ENCODE measurements around the gene SPSB4. TPM values are rescaled to one million over a fixed set of nuclear protein-coding genes. Genes with fewer than 3 reads are reported as not detected.

Gene SPSB4
- total RNA-seq, 1 donor from 2014 or later = under 0.01 TPM

DNA sequence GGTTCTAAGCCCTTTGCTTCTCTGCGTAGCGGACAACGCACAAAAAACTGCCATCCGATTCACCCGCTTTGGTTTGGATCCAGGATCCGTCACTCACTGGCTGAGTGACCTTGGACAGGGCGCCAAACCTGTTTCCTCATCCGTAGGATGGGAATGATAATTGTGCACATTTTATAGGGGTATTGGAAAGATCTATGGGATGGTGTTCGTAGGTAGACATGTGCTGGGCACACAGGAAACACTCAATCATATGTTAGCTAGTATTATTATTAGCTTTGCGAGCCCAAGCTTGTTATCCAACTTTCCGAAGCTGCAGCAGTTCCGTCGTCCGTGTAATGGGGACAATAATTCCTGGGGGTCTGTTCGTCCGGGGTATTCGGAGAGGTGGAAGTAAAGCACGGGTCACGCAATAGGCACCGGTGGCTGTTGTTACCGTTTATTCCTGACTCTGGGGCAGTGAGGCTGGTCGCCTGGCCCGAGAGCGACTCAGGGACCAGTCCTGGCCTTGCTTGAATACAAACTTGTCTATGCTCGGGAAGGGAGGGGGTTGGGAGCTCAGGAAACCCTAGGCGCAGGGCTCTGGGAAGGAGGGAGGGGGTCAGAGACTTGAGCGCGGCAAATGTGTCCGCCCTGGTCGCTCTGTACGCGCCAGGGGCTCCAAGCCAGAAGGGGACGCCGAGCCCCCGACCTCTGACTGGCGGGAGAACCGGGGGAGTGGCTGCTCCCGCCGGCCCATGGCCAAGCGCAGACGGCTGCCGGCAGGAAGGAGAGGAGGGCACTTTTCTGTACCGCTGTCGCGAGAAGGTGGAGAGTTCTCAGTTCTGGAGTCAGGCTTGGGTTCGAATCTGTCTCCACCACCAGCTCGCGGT lies 1.3 kb downstream of the SPSB4 start:
- DNase-seq (ENCODE audit: low read depth in 2 of 2) = no peak

DNA sequence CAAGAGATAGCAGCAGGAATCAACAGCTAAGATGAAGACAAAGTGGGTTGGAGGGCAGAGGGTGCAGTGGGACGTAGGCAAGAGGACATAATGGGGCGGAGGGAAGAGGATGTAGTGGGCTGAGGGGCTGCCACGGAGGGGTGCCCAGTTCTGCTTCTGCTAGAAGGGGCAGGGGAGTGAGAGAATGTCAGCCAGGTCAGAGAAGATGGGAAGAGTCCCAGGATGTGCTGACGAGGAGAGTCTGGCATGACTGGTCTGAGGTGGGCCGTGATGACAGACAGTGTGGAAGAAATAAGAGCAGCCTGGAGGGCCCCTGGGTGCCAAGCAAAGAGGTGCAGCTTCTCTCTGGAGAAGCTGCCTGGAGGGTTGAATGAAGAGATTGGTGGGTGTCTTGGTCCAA lies 4.0 kb downstream of the SPSB4 start:
- no peak for DNase-seq (ENCODE audit: low read depth in 2 of 2)

- DNase-seq (ENCODE audit: low read depth in 2 of 2) = no peak
Observed at GRCh38 chr3:141055536-141056445, 4.6 kb downstream of the SPSB4 start.

DNA sequence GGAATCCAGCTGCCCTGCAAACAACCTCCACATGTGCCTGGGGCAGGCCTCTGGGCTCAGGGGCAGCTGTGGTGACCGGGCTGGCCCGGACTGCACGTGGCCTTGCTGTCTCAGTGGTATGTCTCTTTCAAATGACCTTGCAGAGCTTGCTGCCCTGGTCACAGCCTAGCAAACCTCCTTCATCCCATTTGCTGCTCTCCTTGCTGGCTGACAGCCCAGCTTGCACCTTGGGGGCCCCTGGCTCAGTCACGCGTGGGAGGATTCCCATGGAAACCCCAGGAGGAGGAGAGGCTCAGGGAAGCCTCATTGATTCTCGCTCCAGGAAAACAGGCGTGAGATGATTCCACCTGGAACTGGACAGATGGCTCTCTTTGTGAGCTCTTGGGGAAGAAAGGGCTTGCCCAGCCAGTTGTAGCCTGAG lies 5.6 kb downstream of the SPSB4 start:
- DNase-seq (ENCODE audit: low read depth in 2 of 2) = no peak

DNA sequence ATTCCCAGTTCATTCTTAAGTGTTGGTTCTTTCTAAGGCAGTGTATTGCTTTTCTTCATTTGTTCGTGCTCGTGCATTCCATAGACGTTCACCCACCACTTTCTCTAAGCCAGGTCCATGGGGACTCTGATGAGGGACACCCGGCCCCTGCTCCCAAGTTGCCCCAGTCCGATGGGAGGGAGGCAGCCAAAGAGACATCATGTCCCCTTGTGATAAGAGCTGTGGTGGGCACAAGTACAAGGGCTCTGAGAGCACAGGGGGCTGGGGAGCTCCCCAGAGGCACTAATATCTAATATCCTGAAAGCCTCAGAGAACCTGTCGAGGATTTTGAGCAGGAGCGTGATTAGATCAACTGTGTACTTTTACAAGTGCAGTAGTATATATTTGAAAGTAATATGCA lies 6.3 kb downstream of the SPSB4 start:
- no peak for DNase-seq (ENCODE audit: low read depth in 2 of 2)

DNA sequence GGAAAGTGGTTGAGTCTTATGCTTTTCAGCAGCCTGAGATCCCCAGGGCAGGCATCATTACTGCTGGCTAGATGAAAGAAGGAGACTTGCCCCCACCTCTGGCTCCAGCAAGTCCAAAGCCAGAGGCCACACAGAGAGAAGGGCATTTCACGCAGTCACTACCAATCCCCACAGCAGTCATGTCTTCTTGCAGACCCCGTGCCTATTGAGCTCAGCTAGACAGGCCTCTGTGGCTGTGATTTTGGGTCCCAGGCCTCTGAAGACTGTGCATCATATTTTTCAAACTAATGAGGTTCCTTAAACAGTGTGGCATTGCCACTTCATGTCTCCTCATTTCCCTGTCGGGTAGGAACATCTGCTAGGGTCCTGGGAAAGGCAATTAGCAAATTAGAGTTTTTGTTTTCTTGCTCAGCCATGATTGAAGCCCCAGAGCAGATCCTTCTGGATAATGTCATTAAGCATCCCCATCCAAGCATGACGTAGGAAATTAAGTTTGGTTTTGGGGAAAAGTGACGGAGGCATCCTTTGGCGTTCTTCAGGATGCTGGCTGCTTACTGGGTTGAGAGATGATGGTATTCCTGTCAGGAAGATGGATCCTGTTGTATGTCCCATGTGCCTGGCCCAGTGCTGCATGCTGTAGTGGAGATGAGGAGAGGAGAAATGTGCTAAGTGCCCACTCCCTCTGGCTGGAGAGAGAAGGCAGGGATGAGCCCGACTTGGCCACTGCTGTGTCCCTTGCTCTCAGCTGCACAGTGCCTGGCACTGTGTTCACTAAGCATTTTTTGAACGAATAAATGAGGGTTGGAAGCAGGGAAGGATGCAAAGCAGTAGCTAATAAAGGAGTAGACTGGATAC lies 7.0 kb downstream of the SPSB4 start:
- DNase-seq (ENCODE audit: low read depth in 2 of 2) = no peak

GRCh38 chr3:141058996-141059395 lies 7.8 kb downstream of the SPSB4 start:
- DNase-seq (ENCODE audit: low read depth in 2 of 2) = no peak

- DNase-seq (ENCODE audit: low read depth in 2 of 2) = no peak
Observed at GRCh38 chr3:141059816-141060215, 8.7 kb downstream of the SPSB4 start.

DNA sequence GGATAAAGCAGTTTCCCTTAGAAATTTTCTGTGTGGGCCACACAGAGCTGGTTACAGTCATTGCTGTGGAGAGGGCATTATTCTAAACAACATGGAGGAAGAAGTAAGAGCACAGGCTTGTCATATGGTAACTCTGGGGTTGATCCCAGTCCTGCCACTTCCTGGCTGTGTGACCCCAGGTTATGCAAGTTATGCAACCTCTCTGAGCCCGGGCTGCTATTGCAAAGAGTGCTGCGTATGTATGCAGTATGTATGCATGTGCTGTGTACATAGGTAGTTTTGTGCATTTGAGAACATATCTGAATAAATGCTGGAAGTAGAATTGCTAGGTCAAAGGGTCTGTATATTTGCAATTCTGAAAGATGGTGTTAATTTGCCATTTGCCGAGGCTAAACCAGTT lies 9.2 kb downstream of the SPSB4 start:
- no peak for DNase-seq (ENCODE audit: low read depth in 2 of 2)

- DNase-seq (ENCODE audit: low read depth in 2 of 2) = no peak
Observed at GRCh38 chr3:141063831-141064230, 12.7 kb downstream of the SPSB4 start.

- DNase-seq (ENCODE audit: low read depth in 2 of 2) = no peak
Observed at GRCh38 chr3:141064255-141064926, 13.2 kb downstream of the SPSB4 start.

DNA sequence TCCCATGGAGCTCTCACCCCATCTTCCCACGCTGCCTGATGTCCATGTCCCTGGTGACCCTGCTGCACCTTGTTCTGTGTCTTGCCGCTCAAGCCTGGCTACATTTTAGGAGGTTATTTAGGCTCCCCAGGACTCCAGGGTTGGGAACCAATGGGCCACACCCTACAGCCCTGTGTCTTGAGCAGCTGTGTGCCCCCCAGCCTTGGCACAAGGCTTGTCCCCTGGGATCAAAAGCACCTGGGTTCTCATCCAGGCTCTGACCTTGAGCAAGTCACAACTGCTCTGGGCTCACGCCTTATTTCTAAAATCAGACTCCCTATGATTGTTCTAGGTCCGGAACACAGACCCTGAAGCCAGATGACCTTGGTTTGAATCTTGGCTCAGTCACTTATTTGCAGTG lies 14.1 kb downstream of the SPSB4 start:
- DNase-seq (ENCODE audit: low read depth in 2 of 2) = no peak

DNA sequence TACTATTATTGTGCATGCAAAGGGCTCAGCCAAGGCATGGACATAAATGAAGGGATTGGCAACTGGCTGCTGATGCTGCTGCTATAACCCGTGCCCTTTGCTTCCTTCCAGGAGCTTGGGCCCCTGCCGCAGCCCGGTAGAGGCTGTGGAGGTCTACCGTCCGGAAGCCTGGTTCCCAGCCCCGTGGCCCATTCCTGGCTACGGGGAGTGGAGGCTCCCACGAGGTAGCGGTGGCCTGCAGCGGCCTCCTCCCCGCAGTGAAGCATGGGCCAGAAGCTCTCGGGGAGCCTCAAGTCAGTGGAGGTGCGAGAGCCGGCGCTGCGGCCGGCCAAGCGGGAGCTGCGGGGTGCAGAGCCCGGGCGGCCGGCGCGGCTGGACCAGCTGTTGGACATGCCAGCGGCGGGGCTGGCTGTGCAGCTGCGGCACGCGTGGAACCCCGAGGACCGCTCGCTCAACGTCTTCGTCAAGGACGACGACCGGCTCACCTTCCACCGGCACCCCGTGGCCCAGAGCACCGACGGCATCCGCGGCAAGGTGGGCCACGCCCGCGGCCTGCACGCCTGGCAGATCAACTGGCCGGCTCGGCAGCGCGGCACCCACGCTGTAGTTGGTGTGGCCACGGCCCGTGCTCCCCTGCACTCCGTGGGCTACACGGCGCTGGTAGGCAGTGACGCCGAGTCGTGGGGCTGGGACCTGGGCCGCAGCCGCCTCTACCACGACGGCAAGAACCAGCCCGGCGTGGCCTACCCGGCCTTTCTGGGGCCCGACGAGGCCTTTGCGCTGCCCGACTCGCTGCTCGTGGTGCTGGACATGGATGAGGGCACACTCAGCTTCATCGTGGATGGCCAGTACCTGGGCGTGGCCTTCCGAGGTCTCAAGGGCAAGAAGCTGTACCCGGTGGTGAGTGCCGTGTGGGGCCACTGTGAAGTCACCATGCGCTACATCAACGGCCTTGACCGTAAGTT lies 15.0 kb downstream of the SPSB4 start:
- no peak for DNase-seq (ENCODE audit: low read depth in 2 of 2)

DNA sequence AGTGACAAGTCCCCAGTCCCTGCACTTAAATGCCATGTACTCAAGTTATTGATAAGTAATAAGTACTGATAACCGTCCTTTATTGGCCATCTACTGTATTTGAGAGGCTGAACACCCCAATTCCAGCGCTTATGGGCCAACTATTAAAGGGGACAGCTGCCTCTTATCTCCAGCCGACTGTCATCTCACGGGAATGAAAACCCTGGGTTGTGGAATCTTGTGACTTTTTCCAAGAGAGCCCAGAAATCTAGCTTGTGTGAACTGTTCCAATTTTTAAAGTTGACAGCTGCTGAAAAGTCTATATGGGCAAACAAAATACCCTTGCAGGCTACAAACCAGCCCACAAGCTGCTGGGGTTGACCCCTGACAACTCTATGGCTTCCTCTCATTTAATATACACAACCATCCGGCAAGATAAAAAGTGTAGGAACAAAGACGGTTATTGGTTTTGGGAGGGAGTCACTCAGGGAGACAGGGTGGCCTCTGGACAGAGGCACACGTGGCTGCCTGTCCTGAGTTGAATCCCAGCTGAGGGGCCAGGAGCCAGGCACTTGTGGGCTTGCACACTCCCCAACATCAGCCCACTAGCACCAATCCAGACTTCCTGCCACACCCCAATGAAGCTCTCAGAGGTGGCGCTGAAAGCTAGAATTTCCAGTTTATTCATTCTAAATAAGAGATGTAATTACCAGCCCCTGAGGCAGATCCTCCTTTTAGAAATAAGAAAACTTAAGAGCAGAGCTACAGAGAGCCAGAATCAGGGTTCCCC lies 16.2 kb downstream of the SPSB4 start:
- no peak for DNase-seq (ENCODE audit: low read depth in 2 of 2)

GRCh38 chr3:141070229-141070628 lies 19.1 kb downstream of the SPSB4 start:
- DNase-seq (ENCODE audit: low read depth in 2 of 2) = no peak

DNA sequence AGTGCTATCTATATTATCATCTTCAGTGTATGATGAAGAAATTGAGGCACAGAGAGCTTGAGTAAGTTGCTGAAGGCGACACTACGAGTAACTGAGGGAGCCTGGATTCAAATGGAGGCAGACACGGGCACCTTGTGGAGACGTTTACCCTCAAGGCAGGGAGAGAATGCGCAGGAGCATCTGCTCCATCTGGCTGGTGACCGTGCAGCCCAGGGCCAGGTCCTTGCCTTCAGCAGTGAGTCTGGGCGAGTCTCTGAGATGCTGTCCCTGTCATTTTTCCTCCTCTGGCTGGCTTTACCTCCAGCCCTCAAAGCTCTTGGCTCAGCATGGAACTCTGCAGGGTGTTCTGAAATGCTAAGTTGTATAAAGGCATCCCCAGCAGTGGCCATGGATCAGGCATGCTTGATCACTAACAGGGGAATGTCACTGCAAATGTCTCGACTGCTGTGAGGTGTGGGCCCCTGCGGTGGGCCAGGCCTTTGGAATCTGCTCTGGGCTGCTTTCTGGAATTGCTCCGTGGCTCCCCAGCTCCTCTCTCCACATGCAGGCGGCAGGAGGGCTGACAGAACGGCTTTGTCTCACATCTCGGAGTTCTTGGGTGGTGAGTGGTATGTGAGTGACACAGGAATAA lies 19.7 kb downstream of the SPSB4 start:
- no peak for DNase-seq (ENCODE audit: low read depth in 2 of 2)

DNA sequence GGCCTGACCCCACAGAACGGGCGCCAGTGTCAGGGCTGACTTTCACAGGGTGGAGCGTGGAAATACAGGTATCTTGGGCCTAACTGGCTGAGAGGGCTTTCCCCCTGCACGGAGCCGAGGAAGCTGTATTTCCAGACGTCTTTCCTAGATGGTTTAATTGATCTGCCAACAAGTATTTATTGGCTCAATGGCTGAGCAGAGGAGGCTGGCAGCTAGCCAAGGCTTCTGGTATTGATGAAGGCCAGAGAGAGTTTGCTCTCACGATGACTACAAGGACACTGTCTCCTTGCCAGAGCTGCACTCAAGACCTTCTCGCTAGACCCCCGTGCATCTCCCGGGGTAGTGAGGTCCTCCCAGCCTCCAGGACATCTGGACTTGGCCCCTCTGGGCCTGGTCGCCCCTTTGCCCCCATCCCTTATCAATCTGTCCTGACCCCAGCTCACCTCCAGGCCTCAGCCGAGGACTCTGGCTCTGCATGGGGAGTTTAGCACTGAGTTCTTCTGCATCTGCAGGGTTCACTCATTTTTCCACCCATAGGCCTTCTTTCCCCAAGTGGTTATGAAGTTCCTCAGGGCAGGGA lies 20.6 kb downstream of the SPSB4 start:
- DNase-seq (ENCODE audit: low read depth in 2 of 2) = no peak

DNA sequence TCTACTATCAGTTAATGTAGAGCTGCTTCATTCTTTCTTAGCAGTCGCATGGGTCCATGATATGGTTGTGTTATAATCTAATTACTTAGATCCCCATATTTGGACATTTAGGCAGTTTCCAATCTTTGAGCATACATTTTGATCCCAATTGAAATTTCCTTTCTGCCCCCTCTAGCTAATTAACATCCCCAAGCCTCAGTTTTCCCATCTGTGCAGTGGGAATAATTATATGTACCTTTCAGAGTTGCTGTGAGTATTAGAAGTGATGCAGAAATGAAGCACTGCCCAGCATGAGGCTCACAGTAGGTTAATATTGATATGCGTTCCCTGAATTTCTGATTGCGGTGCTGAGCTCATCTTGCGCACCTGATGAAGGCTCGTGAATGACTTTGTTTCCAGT lies 21.8 kb downstream of the SPSB4 start:
- DNase-seq (ENCODE audit: low read depth in 2 of 2) = no peak

Data from lung microvascular endothelial cell (primary cell).